KOPT-K1 (cell line): ENCODE measurements around the gene NES.

ENCODE experiments used
- H3K27ac ChIP-seq: fragments of 200-600 bp; sonication (generic); 2 replicates; pipeline ENCODE4 v1.5.1; 2016; ENCODE audit warnings: antibody characterized with exemption, mild to moderate bottlenecking, low read depth, low read length; ENCODE audit not compliant: poor library complexity, severe bottlenecking
- H3K36me3 ChIP-seq: fragments of 200-600 bp; sonication (generic); 2 replicates; pipeline ENCODE4 v1.5.1; 2017; ENCODE audit warnings: antibody characterized with exemption, mild to moderate bottlenecking, low read length, moderate library complexity; ENCODE audit not compliant: insufficient read depth
- H3K9me3 ChIP-seq: fragments of 200-600 bp; sonication (generic); 2 replicates; pipeline ENCODE4 v1.5.1; 2017; ENCODE audit warnings: antibody characterized with exemption, low read length, mild to moderate bottlenecking; ENCODE audit not compliant: insufficient read depth, poor library complexity, severe bottlenecking

NES gene

GRCh38 chr1:156676820-156677615 lies at the start of gene NES:
TSS of gene NES (minus strand) at chr1:156677407. CDS start at chr1:156677264, 143 bp downstream.
- H3K27ac ChIP-seq: no peak within 1 kb of the TSS
- H3K36me3 ChIP-seq: no peaks in the 10 kb centered on the region
- no peaks in the 10 kb centered on the region for H3K9me3 ChIP-seq

- Histone ChIP-seq H3K9me3 (no peaks in the 10 kb centered on the region), H3K36me3 (peaks cover 48% of the 10 kb centered on the region), H3K27ac (peak overlapping the region; percentile 87)
Observed at GRCh38 chr1:156726549-156727226, 49.5 kb upstream of the NES start.

DNA sequence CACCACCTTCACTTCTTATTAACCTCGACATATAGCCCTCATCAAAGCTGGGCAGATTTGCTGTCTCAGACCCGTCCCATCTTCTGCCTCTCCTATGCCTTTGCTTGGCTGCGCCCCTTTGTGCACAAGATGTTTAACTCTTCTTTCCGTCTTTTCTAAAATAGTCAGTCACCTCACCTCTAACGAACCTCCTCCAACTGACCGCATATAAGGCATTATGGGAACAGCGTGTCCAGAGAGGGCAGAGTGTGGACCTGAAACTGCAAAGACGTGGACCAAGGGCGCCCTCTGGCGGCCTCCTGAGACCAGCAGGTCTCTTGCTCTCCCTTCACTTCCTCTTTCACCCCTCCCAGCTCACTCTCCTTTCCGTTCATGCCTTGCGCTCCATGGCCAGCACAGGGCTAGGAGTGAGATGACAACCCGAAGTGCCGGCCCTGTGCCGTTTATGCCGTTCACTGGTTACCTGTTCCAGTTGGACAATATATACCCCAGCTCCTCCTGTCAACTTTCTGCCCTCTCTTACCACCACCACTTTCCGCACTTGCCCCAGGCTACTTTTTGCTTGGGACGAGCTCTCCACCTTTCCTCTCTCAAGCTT lies 48.6 kb upstream of the NES start:
- H3K27ac ChIP-seq: no peak overlapping the region
- H3K9me3 ChIP-seq: no peaks in the 10 kb centered on the region
- H3K36me3 ChIP-seq: peaks cover 57% of the 10 kb centered on the region

- Histone ChIP-seq H3K9me3 (no peaks in the 10 kb centered on the region), H3K36me3 (peaks cover 71% of the 10 kb centered on the region), H3K27ac (no peak overlapping the region)
Observed at GRCh38 chr1:156721535-156721934, 44.3 kb upstream of the NES start.

DNA sequence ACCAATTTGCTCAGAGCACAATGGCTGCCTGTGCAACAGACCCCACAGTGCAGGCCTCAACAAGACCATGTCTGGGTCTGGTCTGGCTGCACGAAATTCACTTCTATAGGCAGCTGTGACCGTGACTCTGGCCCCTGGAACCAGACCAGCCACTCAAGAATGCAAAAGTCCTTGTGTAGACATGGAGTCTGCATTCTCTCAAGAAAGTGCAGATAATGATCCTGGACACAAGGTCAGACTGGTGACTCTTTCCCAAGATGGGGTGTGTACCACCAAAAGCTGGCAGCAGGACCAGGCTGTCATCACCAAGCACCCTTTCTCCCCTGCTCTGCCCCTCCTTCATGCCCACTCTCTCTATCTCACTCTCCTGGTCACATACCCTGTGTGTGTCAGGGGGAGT lies 43.9 kb upstream of the NES start:
- Histone ChIP-seq H3K36me3 (peaks cover 68% of the 10 kb centered on the region), H3K9me3 (no peaks in the 10 kb centered on the region), H3K27ac (no peak overlapping the region)

GRCh38 chr1:156717351-156717750 lies 40.1 kb upstream of the NES start:
- H3K9me3 ChIP-seq: no peaks in the 10 kb centered on the region
- no peak overlapping the region for H3K27ac ChIP-seq
- H3K36me3 ChIP-seq: peaks cover 39% of the 10 kb centered on the region

GRCh38 chr1:156714830-156715229 lies 37.6 kb upstream of the NES start:
- Histone ChIP-seq H3K27ac (no peak overlapping the region), H3K9me3 (no peaks in the 10 kb centered on the region), H3K36me3 (peaks cover 14% of the 10 kb centered on the region)

- no peaks in the 10 kb centered on the region for H3K9me3 ChIP-seq
- peaks cover 7% of the 10 kb centered on the region; the same call in 1 of the 2 replicates for H3K36me3 ChIP-seq
- H3K27ac ChIP-seq: no peak overlapping the region
Observed at GRCh38 chr1:156712626-156713025, 35.4 kb upstream of the NES start.

DNA sequence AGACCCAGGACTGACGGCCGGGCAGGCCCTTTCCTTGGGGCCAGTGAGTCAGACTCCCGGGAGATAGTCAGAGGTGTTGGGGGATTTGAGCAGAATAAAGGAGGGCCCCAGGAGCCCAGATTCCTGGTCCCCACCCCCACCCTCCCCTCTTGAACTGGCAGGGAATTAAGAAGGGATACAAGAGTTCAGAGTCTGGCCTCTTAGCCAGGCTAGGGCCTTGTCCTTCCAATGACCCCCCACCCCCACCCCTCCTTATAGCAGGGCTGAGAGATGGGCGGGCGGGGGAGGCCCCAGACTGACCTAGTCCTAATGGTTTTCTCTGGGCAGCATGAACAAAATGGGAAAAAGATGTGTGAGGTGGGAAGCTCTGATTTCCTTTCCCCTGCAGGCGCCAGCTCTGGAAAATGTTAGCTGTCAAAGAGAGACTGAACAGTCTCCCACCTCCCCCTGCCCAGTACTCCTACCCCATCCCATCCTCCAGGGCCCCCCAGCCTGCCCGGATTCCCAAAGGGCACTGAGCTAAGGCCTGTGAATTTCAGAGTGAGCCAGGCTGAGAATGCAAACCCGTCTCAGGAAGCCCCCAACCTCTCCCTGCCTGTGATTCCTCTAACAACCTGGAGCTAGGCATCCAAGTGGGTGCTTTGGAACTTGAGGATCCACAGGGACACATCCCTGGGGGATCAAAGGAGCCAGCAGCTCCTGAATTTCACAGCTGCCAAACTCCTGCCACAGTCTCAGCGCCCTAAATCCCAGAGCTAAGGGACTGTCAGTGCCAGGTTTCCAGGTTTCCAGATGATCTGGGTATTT lies 34.0 kb upstream of the NES start:
- Histone ChIP-seq H3K9me3 (no peaks in the 10 kb centered on the region), H3K27ac (no peak overlapping the region), H3K36me3 (0 out of 2 replicates have a peak, but pooled peaks cover 7% of the 10 kb centered on the region)

DNA sequence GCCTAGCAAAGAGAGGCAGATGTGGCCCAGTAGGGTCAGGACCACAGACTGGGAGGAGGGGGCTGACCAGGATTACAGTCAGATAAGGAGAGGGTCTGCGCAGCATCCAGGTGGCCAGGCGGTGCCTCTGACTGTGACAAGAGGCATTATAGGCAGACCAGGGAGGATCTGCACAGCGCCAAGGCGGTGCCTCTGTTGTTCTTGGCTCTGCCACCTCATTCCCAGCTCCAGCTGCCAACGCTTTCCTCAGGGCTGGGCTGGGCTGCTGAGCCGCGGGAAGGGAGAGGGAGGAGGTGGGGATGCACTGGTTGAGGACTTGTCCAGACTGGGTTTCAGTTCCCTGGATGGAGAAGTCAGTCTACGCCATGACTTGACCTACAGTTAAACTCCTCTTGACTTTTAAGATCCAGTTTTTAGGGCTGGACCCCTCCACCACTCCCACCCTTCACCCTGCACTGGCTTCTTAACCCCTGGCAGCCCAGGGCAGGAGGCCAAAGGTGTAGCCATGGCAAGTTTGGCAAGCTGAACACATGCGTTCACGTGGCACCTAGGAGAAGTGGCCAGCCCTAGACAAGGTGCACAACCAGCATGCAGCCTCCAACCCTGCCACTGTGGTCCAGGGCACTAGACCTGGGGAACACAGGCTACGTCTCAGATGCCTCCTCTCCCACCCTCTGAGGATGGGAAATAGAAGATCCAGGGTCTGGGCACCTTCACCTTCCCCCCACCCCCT lies 32.7 kb upstream of the NES start:
- no peaks in the 10 kb centered on the region for H3K36me3 ChIP-seq
- no peaks in the 10 kb centered on the region for H3K9me3 ChIP-seq
- H3K27ac ChIP-seq: no peak overlapping the region

DNA sequence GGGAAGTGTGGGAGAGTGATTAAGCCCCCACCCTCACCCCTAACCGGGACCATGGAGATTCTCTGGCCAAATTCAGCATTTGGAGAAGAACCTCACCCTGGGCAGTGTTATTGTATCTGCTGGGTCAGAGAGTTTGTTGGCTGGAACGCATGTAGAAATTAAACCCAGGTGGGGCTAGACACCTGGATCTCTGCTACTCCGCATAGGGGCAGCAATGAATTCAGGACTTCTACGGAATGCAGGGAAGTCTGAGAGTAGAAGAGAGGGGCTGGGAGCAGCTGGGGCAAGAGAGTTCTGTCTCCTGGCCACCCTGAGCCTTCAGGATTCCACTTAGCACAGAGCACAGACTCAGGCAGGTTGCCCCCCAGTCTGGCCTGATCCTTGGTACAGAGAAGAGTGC lies 31.8 kb upstream of the NES start:
- no peak overlapping the region for H3K27ac ChIP-seq
- H3K9me3 ChIP-seq: no peaks in the 10 kb centered on the region
- H3K36me3 ChIP-seq: no peaks in the 10 kb centered on the region

DNA sequence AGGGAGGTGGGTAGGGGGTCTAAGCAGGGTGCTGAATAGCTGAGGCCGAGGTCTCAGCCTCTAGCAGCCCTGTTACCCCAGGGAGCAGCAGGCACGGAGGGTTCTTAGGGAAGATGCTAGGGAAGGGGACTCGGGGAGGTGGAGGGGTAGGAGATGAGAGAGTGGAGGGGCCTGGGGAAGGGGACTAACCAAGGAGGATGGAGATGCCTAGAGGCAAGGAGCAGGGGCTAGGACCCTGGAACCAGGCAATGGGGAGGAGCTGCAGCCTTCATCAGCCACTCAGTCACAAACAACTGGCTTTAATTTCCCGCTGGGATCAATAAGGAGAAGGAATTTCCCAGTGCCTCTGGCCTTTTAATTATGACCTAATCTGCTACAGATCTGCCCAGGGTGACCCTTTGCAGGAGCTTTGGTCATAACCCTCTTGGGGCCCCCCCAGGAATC lies 31.0 kb upstream of the NES start:
- H3K27ac ChIP-seq: no peak overlapping the region
- no peaks in the 10 kb centered on the region for H3K9me3 ChIP-seq
- H3K36me3 ChIP-seq: no peaks in the 10 kb centered on the region

DNA sequence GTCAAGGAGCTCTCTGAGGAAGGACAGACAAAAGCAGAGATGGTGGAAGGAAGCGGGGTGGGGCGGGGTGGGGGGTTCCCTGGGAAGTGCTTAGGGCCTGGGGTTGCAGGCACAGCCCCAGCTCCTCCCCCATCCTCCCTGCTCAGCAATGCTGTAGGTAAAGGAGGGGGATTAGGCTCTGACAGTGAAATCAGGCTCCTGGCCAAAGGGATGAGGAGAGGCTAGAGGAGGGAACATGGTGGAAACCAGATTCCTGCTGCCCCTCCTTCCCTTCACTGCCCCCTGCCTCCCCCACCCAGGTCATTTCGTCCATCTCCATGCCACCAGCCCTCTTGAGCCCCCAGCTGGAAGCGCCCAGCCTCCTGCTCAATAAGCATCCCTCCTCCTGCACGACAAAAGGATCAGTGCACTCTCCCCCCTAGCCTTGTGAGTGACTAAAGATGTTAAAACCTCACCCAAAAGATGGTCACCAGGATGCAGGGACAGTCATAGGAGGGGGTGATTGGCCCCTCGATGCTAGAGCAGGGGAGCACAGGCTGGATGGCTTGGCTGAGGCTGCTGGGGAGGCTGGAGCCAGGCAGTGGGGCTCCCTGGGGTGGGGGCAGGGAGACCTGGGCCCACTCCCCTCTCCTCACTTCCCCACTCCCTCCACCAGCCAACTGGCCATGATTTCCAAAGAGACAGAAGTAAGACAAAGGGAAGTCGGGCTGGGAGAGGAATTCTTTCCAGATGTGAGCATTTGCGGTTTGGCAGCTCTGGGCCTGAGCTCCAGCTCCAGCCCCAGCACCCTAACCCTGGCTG lies 30.4 kb upstream of the NES start:
- H3K36me3 ChIP-seq: no peaks in the 10 kb centered on the region
- no peaks in the 10 kb centered on the region for H3K9me3 ChIP-seq
- H3K27ac ChIP-seq: no peak overlapping the region
